ENCODE data around the gene SIGLEC15.

The SIGLEC15 gene

GRCh38 chr18:45787346-45787745 is 38.1 kb upstream of the SIGLEC15 start:
- no peak for TF ChIP-seq CTCF (IDR thresholded peaks at IDR 0.05; ENCODE audit: low read depth, low read length)
- TF ChIP-seq EZH2phosphoT487 (IDR thresholded peaks at IDR 0.05; ENCODE audit: low read depth): no peak
- Histone ChIP-seq H3K4me1 (ENCODE audit: low read length) (peaks cover 27% of the 10 kb centered on the region), H3K4me3 (ENCODE audit: low read length) (no peak overlapping the region), H3K27me3 (ENCODE audit: low read depth, low read length) (no peaks in the 10 kb centered on the region), H3K9me3 (ENCODE audit: insufficient read depth, low read length) (no peaks in the 10 kb centered on the region), H3K9ac (ENCODE audit: low read length) (no peak overlapping the region), H4K20me1 (ENCODE audit: insufficient read depth, low read length) (no peaks in the 10 kb centered on the region), H3K36me3 (replicated peaks; ENCODE audit: low read depth, low read length) (no peaks in the 10 kb centered on the region), H3K79me2 (ENCODE audit: low read length) (no peaks in the 10 kb centered on the region), H3K27ac (ENCODE audit: low read length) (no peak overlapping the region), H2AFZ (ENCODE audit: low read depth, low read length) (no peak overlapping the region), H3K4me2 (ENCODE audit: low read length) (no peak overlapping the region)

GRCh38 chr18:45788861-45789260 is 36.6 kb upstream of the SIGLEC15 start:
- Histone ChIP-seq H3K36me3 (replicated peaks; ENCODE audit: low read depth, low read length) (no peaks in the 10 kb centered on the region), H3K4me2 (ENCODE audit: low read length) (no peak overlapping the region), H4K20me1 (ENCODE audit: insufficient read depth, low read length) (no peaks in the 10 kb centered on the region), H3K9me3 (ENCODE audit: insufficient read depth, low read length) (no peaks in the 10 kb centered on the region), H3K9ac (ENCODE audit: low read length) (no peak overlapping the region), H3K4me1 (ENCODE audit: low read length) (peaks cover 20% of the 10 kb centered on the region), H3K4me3 (ENCODE audit: low read length) (no peak overlapping the region), H3K27me3 (ENCODE audit: low read depth, low read length) (no peaks in the 10 kb centered on the region), H3K79me2 (ENCODE audit: low read length) (no peaks in the 10 kb centered on the region), H3K27ac (ENCODE audit: low read length) (no peak overlapping the region), H2AFZ (ENCODE audit: low read depth, low read length) (no peak overlapping the region)
- TF ChIP-seq CTCF (IDR thresholded peaks at IDR 0.05; ENCODE audit: low read depth, low read length) (no peak), EZH2phosphoT487 (IDR thresholded peaks at IDR 0.05; ENCODE audit: low read depth) (no peak)

GRCh38 chr18:45792506-45793263 is 32.8 kb upstream of the SIGLEC15 start:
- H3K27me3 ChIP-seq (ENCODE audit: low read depth, low read length): no peaks in the 10 kb centered on the region
- H4K20me1 ChIP-seq (ENCODE audit: insufficient read depth, low read length): no peaks in the 10 kb centered on the region
- H3K4me3 ChIP-seq (ENCODE audit: low read length): no peak overlapping the region
- TF ChIP-seq CTCF (IDR thresholded peaks at IDR 0.05; ENCODE audit: low read depth, low read length): no peak
- no peak for TF ChIP-seq EZH2phosphoT487 (IDR thresholded peaks at IDR 0.05; ENCODE audit: low read depth)
- H3K36me3 ChIP-seq (replicated peaks; ENCODE audit: low read depth, low read length): no peaks in the 10 kb centered on the region
- H3K4me1 ChIP-seq (ENCODE audit: low read length): peaks cover 12% of the 10 kb centered on the region
- H3K9me3 ChIP-seq (ENCODE audit: insufficient read depth, low read length): no peaks in the 10 kb centered on the region
- H2AFZ ChIP-seq (ENCODE audit: low read depth, low read length): no peak overlapping the region
- no peak overlapping the region for H3K4me2 ChIP-seq (ENCODE audit: low read length)
- no peak overlapping the region for H3K27ac ChIP-seq (ENCODE audit: low read length)
- H3K79me2 ChIP-seq (ENCODE audit: low read length): no peaks in the 10 kb centered on the region
- H3K9ac ChIP-seq (ENCODE audit: low read length): no peak overlapping the region

GRCh38 chr18:45793264-45793965 is 32.1 kb upstream of the SIGLEC15 start:
- Histone ChIP-seq H3K4me3 (ENCODE audit: low read length) (no peak overlapping the region), H3K27ac (ENCODE audit: low read length) (no peak overlapping the region), H3K79me2 (ENCODE audit: low read length) (no peaks in the 10 kb centered on the region), H3K9me3 (ENCODE audit: insufficient read depth, low read length) (no peaks in the 10 kb centered on the region), H3K9ac (ENCODE audit: low read length) (no peak overlapping the region), H3K4me1 (ENCODE audit: low read length) (peaks cover 12% of the 10 kb centered on the region), H2AFZ (ENCODE audit: low read depth, low read length) (no peak overlapping the region), H4K20me1 (ENCODE audit: insufficient read depth, low read length) (no peaks in the 10 kb centered on the region), H3K4me2 (ENCODE audit: low read length) (no peak overlapping the region), H3K27me3 (ENCODE audit: low read depth, low read length) (no peaks in the 10 kb centered on the region), H3K36me3 (replicated peaks; ENCODE audit: low read depth, low read length) (no peaks in the 10 kb centered on the region)
- TF ChIP-seq CTCF (IDR thresholded peaks at IDR 0.05; ENCODE audit: low read depth, low read length) (no peak), EZH2phosphoT487 (IDR thresholded peaks at IDR 0.05; ENCODE audit: low read depth) (no peak)
